Measurements from ENCODE around the gene GALNT14.

The GALNT14 gene

DNA sequence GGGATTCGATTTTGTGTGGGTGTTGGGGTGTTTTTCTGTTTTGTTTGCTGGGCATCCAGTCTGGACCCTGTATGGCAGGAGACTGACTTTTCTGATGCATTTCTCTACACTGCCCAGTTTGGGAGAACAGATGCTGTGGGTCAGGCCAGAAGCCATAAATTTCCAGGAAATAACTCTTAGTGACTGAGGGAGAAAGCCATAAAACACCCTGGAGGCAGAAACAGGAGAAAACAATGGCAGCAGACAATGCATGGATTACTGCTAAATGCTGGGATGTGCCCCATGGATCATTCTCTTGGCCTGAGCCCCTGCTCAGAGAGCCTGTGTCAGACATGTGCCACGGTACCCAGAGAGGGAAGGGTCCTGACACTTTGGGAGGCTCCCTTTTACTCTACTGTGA lies 197.4 kb downstream of the GALNT14 start:
- no peak for TF ChIP-seq EZH2 (IDR thresholded peaks at IDR 0.05; ENCODE audit: borderline replicate concordance, low read depth, low read length, severe bottlenecking)
- TF ChIP-seq, protein P1, sequence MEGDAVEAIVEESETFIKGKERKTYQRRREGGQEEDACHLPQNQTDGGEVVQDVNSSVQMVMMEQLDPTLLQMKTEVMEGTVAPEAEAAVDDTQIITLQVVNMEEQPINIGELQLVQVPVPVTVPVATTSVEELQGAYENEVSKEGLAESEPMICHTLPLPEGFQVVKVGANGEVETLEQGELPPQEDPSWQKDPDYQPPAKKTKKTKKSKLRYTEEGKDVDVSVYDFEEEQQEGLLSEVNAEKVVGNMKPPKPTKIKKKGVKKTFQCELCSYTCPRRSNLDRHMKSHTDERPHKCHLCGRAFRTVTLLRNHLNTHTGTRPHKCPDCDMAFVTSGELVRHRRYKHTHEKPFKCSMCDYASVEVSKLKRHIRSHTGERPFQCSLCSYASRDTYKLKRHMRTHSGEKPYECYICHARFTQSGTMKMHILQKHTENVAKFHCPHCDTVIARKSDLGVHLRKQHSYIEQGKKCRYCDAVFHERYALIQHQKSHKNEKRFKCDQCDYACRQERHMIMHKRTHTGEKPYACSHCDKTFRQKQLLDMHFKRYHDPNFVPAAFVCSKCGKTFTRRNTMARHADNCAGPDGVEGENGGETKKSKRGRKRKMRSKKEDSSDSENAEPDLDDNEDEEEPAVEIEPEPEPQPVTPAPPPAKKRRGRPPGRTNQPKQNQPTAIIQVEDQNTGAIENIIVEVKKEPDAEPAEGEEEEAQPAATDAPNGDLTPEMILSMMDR (IDR thresholded peaks at IDR 0.05; ENCODE audit: borderline replicate concordance, extremely low read depth, low read length, poor library complexity, severe bottlenecking): no peak
- Histone ChIP-seq H3K9ac (ENCODE audit: low read depth, low read length) (no peak overlapping the region), H3K9me3 (ENCODE audit: insufficient read depth, low read length, severe bottlenecking) (no peaks in the 10 kb centered on the region), H3K36me3 (ENCODE audit: insufficient read depth, low read length) (no peaks in the 10 kb centered on the region), H4K20me1 (ENCODE audit: insufficient read depth, low read length) (no peaks in the 10 kb centered on the region), H3K4me2 (ENCODE audit: insufficient read depth, low read length) (no peak overlapping the region), H3K4me3 (ENCODE audit: low read depth in 1 of 2, low read length in 2 of 2) (no peak overlapping the region), H3K4me1 (ENCODE audit: insufficient read depth, low read length) (no peaks in the 10 kb centered on the region), H3K27ac (ENCODE audit: low read length) (no peak overlapping the region), H3K27me3 (ENCODE audit: insufficient read depth, low read length, poor library complexity) (peaks cover 3% of the 10 kb centered on the region), H3K79me2 (ENCODE audit: insufficient read depth, low read length) (no peaks in the 10 kb centered on the region), H2AFZ (ENCODE audit: low read depth, low read length) (no peak overlapping the region)
- ATAC-seq (ENCODE audit: insufficient read depth, low read depth): no peak
- DNase-seq: no peak

DNA sequence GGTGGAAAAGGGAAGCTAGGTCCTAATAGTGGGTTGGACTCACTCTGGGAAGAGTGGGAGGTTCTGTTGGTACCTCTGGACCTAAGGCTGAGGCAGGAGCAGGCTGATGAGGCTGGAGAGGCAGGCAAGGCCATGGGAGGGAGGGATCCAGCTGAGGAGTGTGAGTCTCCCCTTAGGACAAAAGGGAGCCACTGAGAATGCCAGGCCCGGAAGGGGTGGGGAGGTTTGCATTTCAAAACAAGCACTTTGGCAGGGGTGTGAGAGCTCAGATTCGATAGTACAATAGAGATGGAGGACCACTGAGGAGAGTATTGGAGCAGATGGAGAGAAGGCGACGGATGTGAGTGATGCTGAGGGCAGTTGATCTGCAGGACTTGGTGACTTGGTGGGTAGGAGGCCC lies 198.9 kb downstream of the GALNT14 start:
- TF ChIP-seq, protein P1 (IDR thresholded peaks at IDR 0.05; ENCODE audit: borderline replicate concordance, extremely low read depth, low read length, poor library complexity, severe bottlenecking): no peak
- TF ChIP-seq EZH2 (IDR thresholded peaks at IDR 0.05; ENCODE audit: borderline replicate concordance, low read depth, low read length, severe bottlenecking): no peak
- Histone ChIP-seq H3K4me2 (ENCODE audit: insufficient read depth, low read length) (no peak overlapping the region), H3K9me3 (ENCODE audit: insufficient read depth, low read length, severe bottlenecking) (no peaks in the 10 kb centered on the region), H2AFZ (ENCODE audit: low read depth, low read length) (no peak overlapping the region), H4K20me1 (ENCODE audit: insufficient read depth, low read length) (no peaks in the 10 kb centered on the region), H3K4me3 (ENCODE audit: low read depth in 1 of 2, low read length in 2 of 2) (no peak overlapping the region), H3K27ac (ENCODE audit: low read length) (no peak overlapping the region), H3K9ac (ENCODE audit: low read depth, low read length) (no peak overlapping the region), H3K36me3 (ENCODE audit: insufficient read depth, low read length) (no peaks in the 10 kb centered on the region), H3K79me2 (ENCODE audit: insufficient read depth, low read length) (no peaks in the 10 kb centered on the region), H3K4me1 (ENCODE audit: insufficient read depth, low read length) (no peaks in the 10 kb centered on the region), H3K27me3 (ENCODE audit: insufficient read depth, low read length, poor library complexity) (peaks cover 3% of the 10 kb centered on the region)
- DNase-seq (no peak), ATAC-seq (ENCODE audit: insufficient read depth, low read depth) (no peak)

DNA sequence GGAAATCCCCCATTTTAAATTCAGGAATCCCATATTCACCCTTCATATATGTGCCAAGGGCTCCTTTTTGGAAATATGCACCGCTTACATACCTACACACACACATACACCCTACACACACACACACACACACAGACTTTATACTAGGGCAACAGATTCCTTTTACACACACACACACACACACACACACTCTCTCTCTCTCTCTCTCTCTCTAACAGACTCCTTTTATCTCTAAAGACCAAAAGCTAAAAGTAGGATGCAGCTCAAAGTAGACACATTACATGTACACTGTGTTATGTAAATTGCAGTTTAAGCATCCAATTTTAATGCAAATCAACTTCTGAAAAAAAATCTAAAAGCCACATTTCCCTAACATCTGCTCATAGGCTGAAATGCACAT lies 200.0 kb downstream of the GALNT14 start:
- H4K20me1 ChIP-seq (ENCODE audit: insufficient read depth, low read length): no peaks in the 10 kb centered on the region
- H3K36me3 ChIP-seq (ENCODE audit: insufficient read depth, low read length): no peaks in the 10 kb centered on the region
- H3K4me2 ChIP-seq (ENCODE audit: insufficient read depth, low read length): no peak overlapping the region
- H3K4me3 ChIP-seq (ENCODE audit: low read depth in 1 of 2, low read length in 2 of 2): no peak overlapping the region
- no peak overlapping the region for H2AFZ ChIP-seq (ENCODE audit: low read depth, low read length)
- no peak for ATAC-seq (ENCODE audit: insufficient read depth, low read depth)
- H3K9me3 ChIP-seq (ENCODE audit: insufficient read depth, low read length, severe bottlenecking): no peaks in the 10 kb centered on the region
- DNase-seq: no peak
- no peaks in the 10 kb centered on the region for H3K79me2 ChIP-seq (ENCODE audit: insufficient read depth, low read length)
- no peak for TF ChIP-seq EZH2 (IDR thresholded peaks at IDR 0.05; ENCODE audit: borderline replicate concordance, low read depth, low read length, severe bottlenecking)
- TF ChIP-seq, protein P1 (IDR thresholded peaks at IDR 0.05; ENCODE audit: borderline replicate concordance, extremely low read depth, low read length, poor library complexity, severe bottlenecking): no peak
- H3K4me1 ChIP-seq (ENCODE audit: insufficient read depth, low read length): no peaks in the 10 kb centered on the region
- peaks cover 3% of the 10 kb centered on the region for H3K27me3 ChIP-seq (ENCODE audit: insufficient read depth, low read length, poor library complexity)
- H3K9ac ChIP-seq (ENCODE audit: low read depth, low read length): no peak overlapping the region
- no peak overlapping the region for H3K27ac ChIP-seq (ENCODE audit: low read length)

DNA sequence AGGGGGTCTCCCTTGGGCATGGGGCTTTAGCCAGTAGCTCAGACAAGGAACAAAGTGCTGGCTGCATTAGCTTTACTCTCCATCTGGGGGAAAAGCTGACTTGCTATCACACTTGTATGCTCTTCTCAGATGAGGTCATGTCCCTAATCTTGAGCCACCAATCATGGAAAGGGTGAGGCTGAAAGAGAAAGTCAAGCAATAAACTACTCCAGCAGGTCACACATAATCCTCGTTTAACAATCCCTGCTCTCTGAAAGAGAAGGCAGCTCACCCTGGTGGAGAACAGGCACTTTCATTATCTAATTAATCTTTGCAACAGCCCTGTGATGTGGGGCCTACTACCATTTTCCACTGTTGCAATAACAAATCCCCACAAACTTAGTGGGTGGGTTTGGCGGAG lies 201.3 kb downstream of the GALNT14 start:
- TF ChIP-seq, protein P1 (IDR thresholded peaks at IDR 0.05; ENCODE audit: borderline replicate concordance, extremely low read depth, low read length, poor library complexity, severe bottlenecking): no peak
- no peak for TF ChIP-seq EZH2 (IDR thresholded peaks at IDR 0.05; ENCODE audit: borderline replicate concordance, low read depth, low read length, severe bottlenecking)
- Histone ChIP-seq H3K9me3 (ENCODE audit: insufficient read depth, low read length, severe bottlenecking) (no peaks in the 10 kb centered on the region), H3K4me3 (ENCODE audit: low read depth in 1 of 2, low read length in 2 of 2) (no peak overlapping the region), H3K79me2 (ENCODE audit: insufficient read depth, low read length) (no peaks in the 10 kb centered on the region), H2AFZ (ENCODE audit: low read depth, low read length) (no peak overlapping the region), H3K27me3 (ENCODE audit: insufficient read depth, low read length, poor library complexity) (peaks cover 3% of the 10 kb centered on the region), H4K20me1 (ENCODE audit: insufficient read depth, low read length) (no peaks in the 10 kb centered on the region), H3K27ac (ENCODE audit: low read length) (no peak overlapping the region), H3K4me2 (ENCODE audit: insufficient read depth, low read length) (no peak overlapping the region), H3K36me3 (ENCODE audit: insufficient read depth, low read length) (no peaks in the 10 kb centered on the region), H3K9ac (ENCODE audit: low read depth, low read length) (no peak overlapping the region), H3K4me1 (ENCODE audit: insufficient read depth, low read length) (no peaks in the 10 kb centered on the region)
- ATAC-seq (ENCODE audit: insufficient read depth, low read depth): no peak
- DNase-seq: no peak
